ENCODE measurements around the gene NACC1.

The NACC1 gene

GRCh38 chr19:13089139-13089856 is 28.8 kb upstream of the NACC1 start:
- no peak for DNase-seq

- DNase-seq = no peak
Measured at GRCh38 chr19:13089857-13090507, 28.1 kb upstream of the NACC1 start.

- no peak for DNase-seq
Measured at GRCh38 chr19:13090511-13091231, 27.4 kb upstream of the NACC1 start.

GRCh38 chr19:13091400-13092157 is 26.5 kb upstream of the NACC1 start:
- no peak for DNase-seq

- DNase-seq = no peak
Measured at GRCh38 chr19:13092158-13092543, 25.9 kb upstream of the NACC1 start.

- DNase-seq = no peak
Measured at GRCh38 chr19:13092606-13093235, 25.3 kb upstream of the NACC1 start.

GRCh38 chr19:13093407-13094105 is 24.5 kb upstream of the NACC1 start:
- DNase-seq = peak; percentile 74

- DNase-seq = no peak
Measured at GRCh38 chr19:13094106-13094504, 24.0 kb upstream of the NACC1 start.

- DNase-seq = no peak
Measured at GRCh38 chr19:13094771-13095392, 23.2 kb upstream of the NACC1 start.

GRCh38 chr19:13095393-13095784 is 22.7 kb upstream of the NACC1 start:
- no peak for DNase-seq

- no peak for DNase-seq
Measured at GRCh38 chr19:13095934-13096927, 21.8 kb upstream of the NACC1 start.

- no peak for DNase-seq
Measured at GRCh38 chr19:13097033-13097462, 21.0 kb upstream of the NACC1 start.

- no peak for DNase-seq
Measured at GRCh38 chr19:13097463-13098258, 20.4 kb upstream of the NACC1 start.

- no peak for DNase-seq
Measured at GRCh38 chr19:13098277-13099072, 19.6 kb upstream of the NACC1 start.

GRCh38 chr19:13099073-13099999 is 18.7 kb upstream of the NACC1 start:
- peak; percentile 75 for DNase-seq

- DNase-seq = peak; percentile 39
Measured at GRCh38 chr19:13100031-13100588, 18.0 kb upstream of the NACC1 start.
